Panc1 (cell line): ENCODE measurements around the gene RNF19B.

Experiments
- POLR2AphosphoS5 ChIP-seq: IDR thresholded peaks from 2 replicates; pipeline ENCODE4 v1.6.1; 2012; ENCODE audit warnings: mild to moderate bottlenecking, low read depth, low read length, moderate library complexity
- TCF7L2 ChIP-seq: IDR thresholded peaks from 2 replicates; pipeline ENCODE4 v1.6.1; 2011; ENCODE audit warnings: mild to moderate bottlenecking, low read depth, low read length, inconsistent platforms
- TF ChIP-seq, protein P1 (sequence below): fragments of 450-650 bp; IDR thresholded peaks from 2 replicates; pipeline ENCODE4 v1.5.1; 2017; ENCODE audit warnings: mild to moderate bottlenecking
- TF ChIP-seq, protein P2 (sequence below), 2 experiments: IDR thresholded peaks; 2 replicates each; pipeline ENCODE4 v1.6.1; 2011 to 2012; ENCODE audit warnings: low read depth in 2 of 2, control low read depth in 1 of 2, low read length in 1 of 2, mild to moderate bottlenecking in 1 of 2, moderate library complexity in 1 of 2; ENCODE audit not compliant: insufficient read depth in 1 of 2

DNA sequence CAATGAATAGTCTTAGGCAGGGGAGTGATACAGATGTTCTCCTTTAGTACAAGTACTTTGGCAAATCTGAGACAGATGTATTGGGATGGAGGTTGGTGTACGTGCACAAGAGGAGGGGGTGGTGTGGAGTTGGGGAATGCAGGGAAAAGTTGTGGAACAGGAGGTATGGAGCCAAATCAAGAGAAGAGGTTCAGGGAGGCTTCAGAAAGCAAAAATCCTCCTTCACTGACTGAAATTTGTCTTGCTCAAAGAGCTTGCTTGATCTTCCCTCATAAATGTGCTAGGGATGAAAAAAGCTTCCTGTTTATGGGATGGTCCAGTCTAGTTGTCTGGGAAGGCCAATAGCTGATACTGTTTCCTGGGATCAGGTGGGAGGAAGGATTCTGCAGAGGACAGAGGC is 5.8 kb downstream of the RNF19B start:
- TF ChIP-seq, protein P1, sequence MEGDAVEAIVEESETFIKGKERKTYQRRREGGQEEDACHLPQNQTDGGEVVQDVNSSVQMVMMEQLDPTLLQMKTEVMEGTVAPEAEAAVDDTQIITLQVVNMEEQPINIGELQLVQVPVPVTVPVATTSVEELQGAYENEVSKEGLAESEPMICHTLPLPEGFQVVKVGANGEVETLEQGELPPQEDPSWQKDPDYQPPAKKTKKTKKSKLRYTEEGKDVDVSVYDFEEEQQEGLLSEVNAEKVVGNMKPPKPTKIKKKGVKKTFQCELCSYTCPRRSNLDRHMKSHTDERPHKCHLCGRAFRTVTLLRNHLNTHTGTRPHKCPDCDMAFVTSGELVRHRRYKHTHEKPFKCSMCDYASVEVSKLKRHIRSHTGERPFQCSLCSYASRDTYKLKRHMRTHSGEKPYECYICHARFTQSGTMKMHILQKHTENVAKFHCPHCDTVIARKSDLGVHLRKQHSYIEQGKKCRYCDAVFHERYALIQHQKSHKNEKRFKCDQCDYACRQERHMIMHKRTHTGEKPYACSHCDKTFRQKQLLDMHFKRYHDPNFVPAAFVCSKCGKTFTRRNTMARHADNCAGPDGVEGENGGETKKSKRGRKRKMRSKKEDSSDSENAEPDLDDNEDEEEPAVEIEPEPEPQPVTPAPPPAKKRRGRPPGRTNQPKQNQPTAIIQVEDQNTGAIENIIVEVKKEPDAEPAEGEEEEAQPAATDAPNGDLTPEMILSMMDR, result no peak
- TF ChIP-seq POLR2AphosphoS5 (no peak), TCF7L2 (no peak)
- TF ChIP-seq, protein P2, sequence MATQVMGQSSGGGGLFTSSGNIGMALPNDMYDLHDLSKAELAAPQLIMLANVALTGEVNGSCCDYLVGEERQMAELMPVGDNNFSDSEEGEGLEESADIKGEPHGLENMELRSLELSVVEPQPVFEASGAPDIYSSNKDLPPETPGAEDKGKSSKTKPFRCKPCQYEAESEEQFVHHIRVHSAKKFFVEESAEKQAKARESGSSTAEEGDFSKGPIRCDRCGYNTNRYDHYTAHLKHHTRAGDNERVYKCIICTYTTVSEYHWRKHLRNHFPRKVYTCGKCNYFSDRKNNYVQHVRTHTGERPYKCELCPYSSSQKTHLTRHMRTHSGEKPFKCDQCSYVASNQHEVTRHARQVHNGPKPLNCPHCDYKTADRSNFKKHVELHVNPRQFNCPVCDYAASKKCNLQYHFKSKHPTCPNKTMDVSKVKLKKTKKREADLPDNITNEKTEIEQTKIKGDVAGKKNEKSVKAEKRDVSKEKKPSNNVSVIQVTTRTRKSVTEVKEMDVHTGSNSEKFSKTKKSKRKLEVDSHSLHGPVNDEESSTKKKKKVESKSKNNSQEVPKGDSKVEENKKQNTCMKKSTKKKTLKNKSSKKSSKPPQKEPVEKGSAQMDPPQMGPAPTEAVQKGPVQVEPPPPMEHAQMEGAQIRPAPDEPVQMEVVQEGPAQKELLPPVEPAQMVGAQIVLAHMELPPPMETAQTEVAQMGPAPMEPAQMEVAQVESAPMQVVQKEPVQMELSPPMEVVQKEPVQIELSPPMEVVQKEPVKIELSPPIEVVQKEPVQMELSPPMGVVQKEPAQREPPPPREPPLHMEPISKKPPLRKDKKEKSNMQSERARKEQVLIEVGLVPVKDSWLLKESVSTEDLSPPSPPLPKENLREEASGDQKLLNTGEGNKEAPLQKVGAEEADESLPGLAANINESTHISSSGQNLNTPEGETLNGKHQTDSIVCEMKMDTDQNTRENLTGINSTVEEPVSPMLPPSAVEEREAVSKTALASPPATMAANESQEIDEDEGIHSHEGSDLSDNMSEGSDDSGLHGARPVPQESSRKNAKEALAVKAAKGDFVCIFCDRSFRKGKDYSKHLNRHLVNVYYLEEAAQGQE (IDR thresholded peaks at IDR 0.05; ENCODE audit: insufficient read depth in 1 of 2, low read depth in 2 of 2, low read length in 1 of 2), result no peak
